GM23338 (cell line): ENCODE data around the gene TENM4. TPM values are rescaled to one million over a fixed set of nuclear protein-coding genes. Genes with fewer than 3 reads are reported as not detected.

ENCODE experiments used
- ATAC-seq: fragments of 200-7000 bp; cut with Tn5 transposase; 3 replicates; pipeline ENCODE4 v1.9.1; 2020
- DNase-seq: peaks from one replicate; pipeline ENCODE4 v3.0.0-alpha.2; 2015; ENCODE audit warnings: low spot score
- H2AFZ ChIP-seq: fragments of 200-600 bp; sonication (generic); 2 replicates; pipeline ENCODE4 v1.8.0; 2016; ENCODE audit warnings: antibody characterized with exemption, mild to moderate bottlenecking, moderate library complexity
- H3F3A ChIP-seq: fragments of 200-600 bp; sonication (generic); replicated peaks from 2 replicates; pipeline ENCODE4 v1.8.0; 2017; ENCODE audit warnings: antibody characterized with exemption, mixed run types, low read depth
- H3K27ac ChIP-seq: fragments of 200-600 bp; sonication (generic); 2 replicates; pipeline ENCODE4 v1.6.1; 2016; ENCODE audit warnings: low read depth
- H3K27me3 ChIP-seq: fragments of 200-600 bp; sonication (generic); 2 replicates; pipeline ENCODE4 v1.8.0; 2016; ENCODE audit warnings: mild to moderate bottlenecking, mixed run types, moderate library complexity; ENCODE audit not compliant: insufficient read depth
- H3K36me3 ChIP-seq: fragments of 200-600 bp; sonication (generic); 2 replicates; pipeline ENCODE4 v1.8.0; 2016; ENCODE audit warnings: mild to moderate bottlenecking; ENCODE audit not compliant: insufficient read depth
- H3K4me1 ChIP-seq: fragments of 200-600 bp; sonication (generic); 2 replicates; pipeline ENCODE4 v1.8.0; 2016; ENCODE audit warnings: mild to moderate bottlenecking, moderate library complexity; ENCODE audit not compliant: insufficient read depth
- H3K4me2 ChIP-seq: fragments of 200-600 bp; sonication (generic); 2 replicates; pipeline ENCODE4 v1.7.1; 2017; ENCODE audit warnings: mixed run types
- H3K4me3 ChIP-seq: fragments of 200-600 bp; sonication (generic); 2 replicates; pipeline ENCODE4 v1.6.1; 2016; ENCODE audit warnings: mixed run types
- H3K79me2 ChIP-seq: fragments of 200-600 bp; sonication (generic); replicated peaks from 2 replicates; pipeline ENCODE4 v1.8.0; 2017; ENCODE audit warnings: mild to moderate bottlenecking; ENCODE audit not compliant: insufficient read depth
- H3K9me2 ChIP-seq: fragments of 200-600 bp; sonication (generic); 2 replicates; pipeline ENCODE4 v1.8.0; 2017; ENCODE audit not compliant: insufficient read depth
- H4K20me1 ChIP-seq: fragments of 200-600 bp; sonication (generic); replicated peaks from 2 replicates; pipeline ENCODE4 v1.8.0; 2017; ENCODE audit warnings: mild to moderate bottlenecking; ENCODE audit not compliant: insufficient read depth
- H3K27ac Mint-ChIP-seq: 2 replicates; pipeline ENCODE4 v1.8.0; 2020; ENCODE audit warnings: inconsistent platforms, mild to moderate bottlenecking, moderate library complexity, mixed read lengths
- H3K27me3 Mint-ChIP-seq: 3 replicates; pipeline ENCODE4 v1.8.0; 2022; ENCODE audit warnings: low read depth, mild to moderate bottlenecking, moderate library complexity, mixed read lengths, inconsistent platforms; ENCODE audit not compliant: insufficient read depth, poor library complexity
- H3K36me3 Mint-ChIP-seq: 3 replicates; pipeline ENCODE4 v1.8.0; 2021; ENCODE audit warnings: low read depth, mild to moderate bottlenecking, inconsistent platforms, moderate library complexity, mixed read lengths
- H3K4me1 Mint-ChIP-seq: 3 replicates; pipeline ENCODE4 v1.8.0; 2020; ENCODE audit warnings: mild to moderate bottlenecking, inconsistent platforms, mixed read lengths
- H3K4me3 Mint-ChIP-seq: 3 replicates; pipeline ENCODE4 v1.8.0; 2021; ENCODE audit warnings: moderate library complexity, mild to moderate bottlenecking, inconsistent platforms, mixed read lengths
- H3K9me3 Mint-ChIP-seq: 3 replicates; pipeline ENCODE4 v1.8.0; 2020; ENCODE audit warnings: moderate library complexity, mild to moderate bottlenecking, inconsistent platforms, mixed read lengths
- EZH2 ChIP-seq: fragments of 200-600 bp; sonication (generic); IDR thresholded peaks from one replicate; pipeline ENCODE4 v1.8.0; 2017; ENCODE audit warnings: antibody characterized with exemption, mild to moderate bottlenecking, low read depth; ENCODE audit not compliant: unreplicated experiment
- JUNB ChIP-seq: IDR thresholded peaks from one replicate; pipeline ENCODE4 v1.6.1; 2016; ENCODE audit warnings: antibody characterized with exemption; ENCODE audit not compliant: unreplicated experiment
- NANOG ChIP-seq: IDR thresholded peaks from 2 replicates; pipeline ENCODE4 v1.6.1; 2016; ENCODE audit warnings: antibody characterized with exemption, borderline replicate concordance
- POLR2AphosphoS5 ChIP-seq: IDR thresholded peaks from 2 replicates; pipeline ENCODE4 v1.6.1; 2016; ENCODE audit warnings: antibody characterized with exemption, low read depth
- REST ChIP-seq: IDR thresholded peaks from one replicate; pipeline ENCODE4 v1.6.1; 2018; ENCODE audit warnings: antibody characterized with exemption; ENCODE audit not compliant: unreplicated experiment
- STAT1 ChIP-seq: IDR thresholded peaks from one replicate; pipeline ENCODE4 v1.6.1; 2016; ENCODE audit warnings: antibody characterized with exemption; ENCODE audit not compliant: unreplicated experiment
- ZNF114 ChIP-seq: fragments of 250-450 bp; sonication (Bioruptor Pico); IDR thresholded peaks from 2 replicates; pipeline ENCODE4 v1.5.0; 2020; ENCODE audit warnings: mild to moderate bottlenecking, moderate library complexity
- ZNF331 ChIP-seq: fragments of 250-450 bp; sonication (Bioruptor Pico); IDR thresholded peaks from 2 replicates; pipeline ENCODE4 v1.5.0; 2020; ENCODE audit warnings: low read depth, mild to moderate bottlenecking, moderate library complexity
- polyA plus RNA-seq: library from polyadenylated mRNA; unstranded; fragments of >200 nt; fragmentation: Nextera tagmentation; extraction: Ambion mirVana; gene quantifications from 2 replicates; pipeline ENCODE4 v1.2.1, GENCODE V29; 2016
- total RNA-seq: library from RNA; depleted of rRNA; stranded (reverse); fragments of >200 nt; shearing (Covaris generic); gene quantifications from 2 replicates; pipeline ENCODE4 v1.2.3, GENCODE V29; 2014
- TF ChIP-seq, protein P1 (sequence below), 2 experiments: fragments of 200-600 bp in 1 of 2; sonication (generic) in 1 of 2; conservative IDR thresholded peaks; 2 replicates each; pipeline versions ENCODE4 v1.5.1 to v1.6.1; 2016 to 2017; ENCODE audit warnings: antibody characterized with exemption in 2 of 2, low read depth in 2 of 2, mild to moderate bottlenecking in 2 of 2, moderate library complexity in 1 of 2
- TF ChIP-seq, protein P2 (sequence below): IDR thresholded peaks from 2 replicates; pipeline ENCODE4 v1.6.1; 2016; ENCODE audit warnings: antibody characterized with exemption

The TENM4 gene
- total and polyA plus RNA-seq, 2 experiments from 2014 or later, result 7.3 TPM

GRCh38 chr11:79184285-79184684, 256.5 kb downstream of the TENM4 start:
- Mint-ChIP-seq H3K9me3 (peaks cover 5% of the 10 kb centered on the region; the same call in 1 of the 3 replicates), H3K27ac (no peak overlapping the region), H3K27me3 (no peaks in the 10 kb centered on the region), H3K36me3 (no peaks in the 10 kb centered on the region), H3K4me1 (no peaks in the 10 kb centered on the region; the same call in 2 of the 3 replicates), H3K4me3 (no peak overlapping the region)
- Histone ChIP-seq H3K4me2 (no peak overlapping the region), H3F3A (no peaks in the 10 kb centered on the region), H3K27ac (no peak overlapping the region), H3K9me2 (no peaks in the 10 kb centered on the region), H3K36me3 (no peaks in the 10 kb centered on the region), H4K20me1 (no peaks in the 10 kb centered on the region; the same call in 1 of the 2 replicates), H3K27me3 (no peaks in the 10 kb centered on the region), H3K79me2 (no peaks in the 10 kb centered on the region), H3K4me3 (no peak overlapping the region), H2AFZ (no peak overlapping the region), H3K4me1 (no peaks in the 10 kb centered on the region)
- TF ChIP-seq, protein P1, sequence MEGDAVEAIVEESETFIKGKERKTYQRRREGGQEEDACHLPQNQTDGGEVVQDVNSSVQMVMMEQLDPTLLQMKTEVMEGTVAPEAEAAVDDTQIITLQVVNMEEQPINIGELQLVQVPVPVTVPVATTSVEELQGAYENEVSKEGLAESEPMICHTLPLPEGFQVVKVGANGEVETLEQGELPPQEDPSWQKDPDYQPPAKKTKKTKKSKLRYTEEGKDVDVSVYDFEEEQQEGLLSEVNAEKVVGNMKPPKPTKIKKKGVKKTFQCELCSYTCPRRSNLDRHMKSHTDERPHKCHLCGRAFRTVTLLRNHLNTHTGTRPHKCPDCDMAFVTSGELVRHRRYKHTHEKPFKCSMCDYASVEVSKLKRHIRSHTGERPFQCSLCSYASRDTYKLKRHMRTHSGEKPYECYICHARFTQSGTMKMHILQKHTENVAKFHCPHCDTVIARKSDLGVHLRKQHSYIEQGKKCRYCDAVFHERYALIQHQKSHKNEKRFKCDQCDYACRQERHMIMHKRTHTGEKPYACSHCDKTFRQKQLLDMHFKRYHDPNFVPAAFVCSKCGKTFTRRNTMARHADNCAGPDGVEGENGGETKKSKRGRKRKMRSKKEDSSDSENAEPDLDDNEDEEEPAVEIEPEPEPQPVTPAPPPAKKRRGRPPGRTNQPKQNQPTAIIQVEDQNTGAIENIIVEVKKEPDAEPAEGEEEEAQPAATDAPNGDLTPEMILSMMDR (conservative IDR thresholded peaks at IDR 0.05; ENCODE audit: low read depth in 2 of 2), result no peak
- TF ChIP-seq, protein P2, sequence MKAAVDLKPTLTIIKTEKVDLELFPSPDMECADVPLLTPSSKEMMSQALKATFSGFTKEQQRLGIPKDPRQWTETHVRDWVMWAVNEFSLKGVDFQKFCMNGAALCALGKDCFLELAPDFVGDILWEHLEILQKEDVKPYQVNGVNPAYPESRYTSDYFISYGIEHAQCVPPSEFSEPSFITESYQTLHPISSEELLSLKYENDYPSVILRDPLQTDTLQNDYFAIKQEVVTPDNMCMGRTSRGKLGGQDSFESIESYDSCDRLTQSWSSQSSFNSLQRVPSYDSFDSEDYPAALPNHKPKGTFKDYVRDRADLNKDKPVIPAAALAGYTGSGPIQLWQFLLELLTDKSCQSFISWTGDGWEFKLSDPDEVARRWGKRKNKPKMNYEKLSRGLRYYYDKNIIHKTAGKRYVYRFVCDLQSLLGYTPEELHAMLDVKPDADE, result no peak
- TF ChIP-seq POLR2AphosphoS5 (no peak), ZNF331 (CRISPR knock-in tag) (no peak), NANOG (no peak), STAT1 (no peak)
- DNase-seq, result peak; percentile 18
- ATAC-seq, result peak; percentile 75

GRCh38 chr11:79182794-79183193, 258.0 kb downstream of the TENM4 start:
- H3K36me3 Mint-ChIP-seq, result no peaks in the 10 kb centered on the region
- no peak overlapping the region for H3K4me3 Mint-ChIP-seq
- H3K79me2 ChIP-seq, result no peaks in the 10 kb centered on the region
- no peak overlapping the region for H3K27ac Mint-ChIP-seq
- no peaks in the 10 kb centered on the region; the same call in 1 of the 2 replicates for H4K20me1 ChIP-seq
- H2AFZ ChIP-seq, result no peak overlapping the region
- H3K9me2 ChIP-seq, result no peaks in the 10 kb centered on the region
- H3F3A ChIP-seq, result no peaks in the 10 kb centered on the region
- no peaks in the 10 kb centered on the region for H3K4me1 ChIP-seq
- no peaks in the 10 kb centered on the region for H3K27me3 Mint-ChIP-seq
- DNase-seq (no peak), ATAC-seq (no peak)
- H3K4me2 ChIP-seq, result no peak overlapping the region
- H3K4me1 Mint-ChIP-seq, result no peaks in the 10 kb centered on the region; the same call in 2 of the 3 replicates
- H3K9me3 Mint-ChIP-seq, result peaks cover 1% of the 10 kb centered on the region; the same call in 1 of the 3 replicates
- no peak overlapping the region for H3K4me3 ChIP-seq
- no peaks in the 10 kb centered on the region for H3K27me3 ChIP-seq
- H3K27ac ChIP-seq, result no peak overlapping the region
- H3K36me3 ChIP-seq, result no peaks in the 10 kb centered on the region
- no peak for TF ChIP-seq NANOG
- TF ChIP-seq EZH2, result no peak
- no peak for TF ChIP-seq REST
- TF ChIP-seq JUNB, result no peak
- no peak for TF ChIP-seq ZNF331 (CRISPR knock-in tag)
- TF ChIP-seq, protein P2, result no peak
- TF ChIP-seq POLR2AphosphoS5, result no peak
- TF ChIP-seq ZNF114 (CRISPR knock-in tag), result no peak
